GM23338 (cell line): ENCODE data around the gene HTRA1. TPM values are rescaled to one million over a fixed set of nuclear protein-coding genes. Genes with fewer than 3 reads are reported as not detected.

Source experiments
- ATAC-seq: fragments of 200-7000 bp; cut with Tn5 transposase; 3 replicates; pipeline ENCODE4 v1.9.1; 2020
- DNase-seq: peaks from one replicate; pipeline ENCODE4 v3.0.0-alpha.2; 2015; ENCODE audit warnings: low spot score
- H2AFZ ChIP-seq: fragments of 200-600 bp; sonication (generic); 2 replicates; pipeline ENCODE4 v1.8.0; 2016; ENCODE audit warnings: antibody characterized with exemption, mild to moderate bottlenecking, moderate library complexity
- H3F3A ChIP-seq: fragments of 200-600 bp; sonication (generic); replicated peaks from 2 replicates; pipeline ENCODE4 v1.8.0; 2017; ENCODE audit warnings: antibody characterized with exemption, mixed run types, low read depth
- H3K27ac ChIP-seq: fragments of 200-600 bp; sonication (generic); 2 replicates; pipeline ENCODE4 v1.6.1; 2016; ENCODE audit warnings: low read depth
- H3K27me3 ChIP-seq: fragments of 200-600 bp; sonication (generic); 2 replicates; pipeline ENCODE4 v1.8.0; 2016; ENCODE audit warnings: mild to moderate bottlenecking, mixed run types, moderate library complexity; ENCODE audit not compliant: insufficient read depth
- H3K36me3 ChIP-seq: fragments of 200-600 bp; sonication (generic); 2 replicates; pipeline ENCODE4 v1.8.0; 2016; ENCODE audit warnings: mild to moderate bottlenecking; ENCODE audit not compliant: insufficient read depth
- H3K4me1 ChIP-seq: fragments of 200-600 bp; sonication (generic); 2 replicates; pipeline ENCODE4 v1.8.0; 2016; ENCODE audit warnings: mild to moderate bottlenecking, moderate library complexity; ENCODE audit not compliant: insufficient read depth
- H3K4me2 ChIP-seq: fragments of 200-600 bp; sonication (generic); 2 replicates; pipeline ENCODE4 v1.7.1; 2017; ENCODE audit warnings: mixed run types
- H3K4me3 ChIP-seq: fragments of 200-600 bp; sonication (generic); 2 replicates; pipeline ENCODE4 v1.6.1; 2016; ENCODE audit warnings: mixed run types
- H3K79me2 ChIP-seq: fragments of 200-600 bp; sonication (generic); replicated peaks from 2 replicates; pipeline ENCODE4 v1.8.0; 2017; ENCODE audit warnings: mild to moderate bottlenecking; ENCODE audit not compliant: insufficient read depth
- H3K9me2 ChIP-seq: fragments of 200-600 bp; sonication (generic); 2 replicates; pipeline ENCODE4 v1.8.0; 2017; ENCODE audit not compliant: insufficient read depth
- H4K20me1 ChIP-seq: fragments of 200-600 bp; sonication (generic); replicated peaks from 2 replicates; pipeline ENCODE4 v1.8.0; 2017; ENCODE audit warnings: mild to moderate bottlenecking; ENCODE audit not compliant: insufficient read depth
- H3K27ac Mint-ChIP-seq: 2 replicates; pipeline ENCODE4 v1.8.0; 2020; ENCODE audit warnings: inconsistent platforms, mild to moderate bottlenecking, moderate library complexity, mixed read lengths
- H3K27me3 Mint-ChIP-seq: 3 replicates; pipeline ENCODE4 v1.8.0; 2022; ENCODE audit warnings: low read depth, mild to moderate bottlenecking, moderate library complexity, mixed read lengths, inconsistent platforms; ENCODE audit not compliant: insufficient read depth, poor library complexity
- H3K36me3 Mint-ChIP-seq: 3 replicates; pipeline ENCODE4 v1.8.0; 2021; ENCODE audit warnings: low read depth, mild to moderate bottlenecking, inconsistent platforms, moderate library complexity, mixed read lengths
- H3K4me1 Mint-ChIP-seq: 3 replicates; pipeline ENCODE4 v1.8.0; 2020; ENCODE audit warnings: mild to moderate bottlenecking, inconsistent platforms, mixed read lengths
- H3K4me3 Mint-ChIP-seq: 3 replicates; pipeline ENCODE4 v1.8.0; 2021; ENCODE audit warnings: moderate library complexity, mild to moderate bottlenecking, inconsistent platforms, mixed read lengths
- H3K9me3 Mint-ChIP-seq: 3 replicates; pipeline ENCODE4 v1.8.0; 2020; ENCODE audit warnings: moderate library complexity, mild to moderate bottlenecking, inconsistent platforms, mixed read lengths
- CREB1 ChIP-seq: fragments of 250-450 bp; sonication (Bioruptor Pico); IDR thresholded peaks from 2 replicates; pipeline ENCODE4 v1.5.0; 2020; ENCODE audit warnings: low read depth, mild to moderate bottlenecking, moderate library complexity
- CTCF ChIP-seq, 2 experiments: fragments of 200-600 bp in 1 of 2; sonication (generic) in 1 of 2; conservative IDR thresholded peaks; 2 replicates each; pipeline versions ENCODE4 v1.5.1 to v1.6.1; 2016 to 2017; ENCODE audit warnings: antibody characterized with exemption in 2 of 2, low read depth in 2 of 2, mild to moderate bottlenecking in 2 of 2, moderate library complexity in 1 of 2
- ETS1 ChIP-seq: IDR thresholded peaks from 2 replicates; pipeline ENCODE4 v1.6.1; 2016; ENCODE audit warnings: antibody characterized with exemption
- EZH2 ChIP-seq: fragments of 200-600 bp; sonication (generic); IDR thresholded peaks from one replicate; pipeline ENCODE4 v1.8.0; 2017; ENCODE audit warnings: antibody characterized with exemption, mild to moderate bottlenecking, low read depth; ENCODE audit not compliant: unreplicated experiment
- EZH2phosphoT487 ChIP-seq: fragments of 200-600 bp; sonication (generic); IDR thresholded peaks from one replicate; pipeline ENCODE4 v1.8.1; 2018; ENCODE audit warnings: antibody characterized with exemption; ENCODE audit not compliant: unreplicated experiment
- JUNB ChIP-seq: IDR thresholded peaks from one replicate; pipeline ENCODE4 v1.6.1; 2016; ENCODE audit warnings: antibody characterized with exemption; ENCODE audit not compliant: unreplicated experiment
- NANOG ChIP-seq: IDR thresholded peaks from 2 replicates; pipeline ENCODE4 v1.6.1; 2016; ENCODE audit warnings: antibody characterized with exemption, borderline replicate concordance
- POLR2AphosphoS5 ChIP-seq: IDR thresholded peaks from 2 replicates; pipeline ENCODE4 v1.6.1; 2016; ENCODE audit warnings: antibody characterized with exemption, low read depth
- REST ChIP-seq: IDR thresholded peaks from one replicate; pipeline ENCODE4 v1.6.1; 2018; ENCODE audit warnings: antibody characterized with exemption; ENCODE audit not compliant: unreplicated experiment
- STAT1 ChIP-seq: IDR thresholded peaks from one replicate; pipeline ENCODE4 v1.6.1; 2016; ENCODE audit warnings: antibody characterized with exemption; ENCODE audit not compliant: unreplicated experiment
- ZNF114 ChIP-seq: fragments of 250-450 bp; sonication (Bioruptor Pico); IDR thresholded peaks from 2 replicates; pipeline ENCODE4 v1.5.0; 2020; ENCODE audit warnings: mild to moderate bottlenecking, moderate library complexity
- ZNF331 ChIP-seq: fragments of 250-450 bp; sonication (Bioruptor Pico); IDR thresholded peaks from 2 replicates; pipeline ENCODE4 v1.5.0; 2020; ENCODE audit warnings: low read depth, mild to moderate bottlenecking, moderate library complexity
- ZNF462 ChIP-seq: fragments of 250-450 bp; sonication (Bioruptor Pico); IDR thresholded peaks from 2 replicates; pipeline ENCODE4 v1.5.0; 2020; ENCODE audit warnings: mild to moderate bottlenecking, moderate library complexity
- polyA plus RNA-seq: library from polyadenylated mRNA; unstranded; fragments of >200 nt; fragmentation: Nextera tagmentation; extraction: Ambion mirVana; gene quantifications from 2 replicates; pipeline ENCODE4 v1.2.1, GENCODE V29; 2016
- total RNA-seq: library from RNA; depleted of rRNA; stranded (reverse); fragments of >200 nt; shearing (Covaris generic); gene quantifications from 2 replicates; pipeline ENCODE4 v1.2.3, GENCODE V29; 2014

Gene HTRA1
- total and polyA plus RNA-seq, 2 experiments from 2014 or later: 8.1 to 16.1 TPM

- TF ChIP-seq POLR2AphosphoS5: no peak
- no peak for TF ChIP-seq STAT1
- TF ChIP-seq ZNF462 (CRISPR knock-in tag): no peak
- TF ChIP-seq ETS1: no peak
- TF ChIP-seq ZNF114 (CRISPR knock-in tag): no peak
- TF ChIP-seq EZH2: no peak
- no peak for TF ChIP-seq NANOG
- TF ChIP-seq ZNF331: no peak
- TF ChIP-seq CREB1 (CRISPR knock-in tag): no peak
- TF ChIP-seq REST: no peak
- no peak for TF ChIP-seq EZH2phosphoT487
- TF ChIP-seq JUNB: no peak
- TF ChIP-seq CTCF (conservative IDR thresholded peaks at IDR 0.05; ENCODE audit: low read depth in 2 of 2): no peak
- H3K4me2 ChIP-seq: no peak within 1 kb of the TSS
- no peak within 1 kb of the TSS for H3K27ac Mint-ChIP-seq
- H2AFZ ChIP-seq: no peak within 1 kb of the TSS; the same call in 1 of the 2 replicates
- no peaks in the 10 kb centered on the region for H3K9me3 Mint-ChIP-seq
- H3K4me1 ChIP-seq: no peaks in the 10 kb centered on the region
- H3K4me3 ChIP-seq: no peak within 1 kb of the TSS
- H3K9me2 ChIP-seq: 0 out of 2 replicates have a peak, but pooled peaks cover 2% of the 10 kb centered on the region
- H3K36me3 Mint-ChIP-seq: no peaks in the 10 kb centered on the region
- no peak for ATAC-seq
- H3K4me3 Mint-ChIP-seq: no peak within 1 kb of the TSS
- peaks cover 18% of the 10 kb centered on the region for H3K4me1 Mint-ChIP-seq
- no peaks in the 10 kb centered on the region for H3K27me3 ChIP-seq
- no peaks in the 10 kb centered on the region for H4K20me1 ChIP-seq
- no peak for DNase-seq
- no peaks in the 10 kb centered on the region for H3F3A ChIP-seq
- peaks cover 7% of the 10 kb centered on the region for H3K27me3 Mint-ChIP-seq
- no peak within 1 kb of the TSS for H3K27ac ChIP-seq
- no peaks in the 10 kb centered on the region for H3K36me3 ChIP-seq
- no peaks in the 10 kb centered on the region for H3K79me2 ChIP-seq
These were observed 99.0 kb downstream of the HTRA1 start, which contains the start of gene DMBT1 for GRCh38 chr10:122560279-122560804. DMBT1 (plus strand) TSS chr10:122560754; CDS start chr10:122560771, 17 bp downstream.
